CD14-positive monocyte (primary cell): ENCODE measurements around the gene KLRK1. TPM values are rescaled to one million over a fixed set of nuclear protein-coding genes. Genes with fewer than 3 reads are reported as not detected.
"Not testable (repeated sequence)": the region's sequence is repeated elsewhere in the genome, so short reads cannot be mapped to it uniquely, and the experiment has no call there.

Experiments
- DNase-seq, 3 donors: peaks; one replicate each; pipeline ENCODE4 v3.0.0-alpha.2; 2011 to 2022
- H2AFZ ChIP-seq: 2 replicates; pipeline ENCODE4 v1.6.0; 2012; ENCODE audit warnings: mild to moderate bottlenecking, low read depth, low read length, inconsistent platforms; ENCODE audit not compliant: insufficient read depth, poor library complexity, severe bottlenecking
- H3K27ac ChIP-seq, 2 donors: 1 replicate in 1 of 2; 2 replicates in 1 of 2; pipeline ENCODE4 v1.5.1; 2012 to 2013; ENCODE audit warnings: low read length in 2 of 2, control low read depth in 1 of 2, inconsistent platforms in 1 of 2, low read depth in 1 of 2, mild to moderate bottlenecking in 1 of 2
- H3K27me3 ChIP-seq, 2 donors: one replicate each; pipeline versions ENCODE4 v1.6.0 to v1.6.1; 2011 to 2013; ENCODE audit warnings: low read length in 2 of 2; ENCODE audit not compliant: control insufficient read depth in 2 of 2, insufficient read depth in 2 of 2
- H3K36me3 ChIP-seq, 2 donors: replicated peaks in 1 of 2; 1 replicate in 1 of 2; 2 replicates in 1 of 2; pipeline versions ENCODE4 v1.5.1 to v1.6.1; 2012 to 2013; ENCODE audit warnings: low read length in 2 of 2, control low read depth in 1 of 2, inconsistent platforms in 1 of 2, mild to moderate bottlenecking in 1 of 2; ENCODE audit not compliant: insufficient read depth in 2 of 2, control insufficient read depth in 1 of 2
- H3K4me1 ChIP-seq, 2 donors: 1 replicate in 1 of 2; 2 replicates in 1 of 2; pipeline versions ENCODE4 v1.5.1 to v1.6.1; 2012 to 2013; ENCODE audit warnings: low read length in 2 of 2, control low read depth in 1 of 2, inconsistent platforms in 1 of 2, mild to moderate bottlenecking in 1 of 2, moderate library complexity in 1 of 2; ENCODE audit not compliant: insufficient read depth in 2 of 2, control insufficient read depth in 1 of 2
- H3K4me2 ChIP-seq: replicated peaks from 2 replicates; pipeline ENCODE3; 2012; ENCODE audit warnings: low read length, moderate library complexity, mild to moderate bottlenecking; ENCODE audit not compliant: poor library complexity, severe bottlenecking; ENCODE audit errors: extremely low read depth
- H3K4me3 ChIP-seq, 3 experiments: fragments of 200-600 bp in 1 of 3; sonication (generic) in 1 of 3; replicated peaks in 1 of 3; 1 replicate in 2 of 3; 2 replicates in 1 of 3; pipeline ENCODE4 v1.5.1; 2011 to 2013; ENCODE audit warnings: low read length in 3 of 3, mild to moderate bottlenecking in 3 of 3, control low read depth in 2 of 3, low read depth in 2 of 3, inconsistent platforms in 1 of 3, moderate library complexity in 1 of 3
- H3K79me2 ChIP-seq: 2 replicates; pipeline ENCODE4 v1.6.0; 2012; ENCODE audit warnings: mild to moderate bottlenecking, control low read depth, inconsistent platforms, low read length, moderate library complexity; ENCODE audit not compliant: insufficient read depth
- H3K9ac ChIP-seq: 2 replicates; pipeline ENCODE4 v1.6.0; 2017; ENCODE audit warnings: low read length, mild to moderate bottlenecking; ENCODE audit not compliant: insufficient read depth, poor library complexity, severe bottlenecking
- H3K9me3 ChIP-seq, 2 donors: replicated peaks in 1 of 2; 1 replicate in 1 of 2; 2 replicates in 1 of 2; pipeline versions ENCODE4 v1.5.1 to v1.6.1; 2012 to 2013; ENCODE audit warnings: low read length in 2 of 2, control low read depth in 1 of 2; ENCODE audit not compliant: control insufficient read depth in 1 of 2, insufficient read depth in 1 of 2
- H4K20me1 ChIP-seq: 2 replicates; pipeline ENCODE4 v1.6.0; 2012; ENCODE audit warnings: mild to moderate bottlenecking, low read length, control low read depth, moderate library complexity; ENCODE audit not compliant: insufficient read depth
- H3K27ac Mint-ChIP-seq, 7 donors: one replicate each; pipeline ENCODE4 v1.8.0; 2020; ENCODE audit warnings: mild to moderate bottlenecking in 7 of 7, mixed read lengths in 7 of 7, moderate library complexity in 6 of 7, inconsistent platforms in 2 of 7
- H3K27me3 Mint-ChIP-seq, 3 donors: one replicate each; pipeline ENCODE4 v1.8.0; 2021 to 2022; ENCODE audit warnings: low read depth in 3 of 3, mild to moderate bottlenecking in 3 of 3, mixed read lengths in 3 of 3, moderate library complexity in 3 of 3, inconsistent platforms in 1 of 3
- H3K36me3 Mint-ChIP-seq, 2 donors: one replicate each; pipeline ENCODE4 v1.8.0; 2020; ENCODE audit warnings: mixed read lengths in 2 of 2, inconsistent platforms in 1 of 2, mild to moderate bottlenecking in 1 of 2
- H3K4me1 Mint-ChIP-seq: one replicate; pipeline ENCODE4 v1.8.0; 2020; ENCODE audit warnings: mild to moderate bottlenecking, mixed read lengths
- H3K4me3 Mint-ChIP-seq, 2 donors: one replicate each; pipeline ENCODE4 v1.8.0; 2020; ENCODE audit warnings: mild to moderate bottlenecking in 2 of 2, mixed read lengths in 2 of 2, moderate library complexity in 1 of 2
- H3K9me3 Mint-ChIP-seq, 7 donors: one replicate each; pipeline ENCODE4 v1.8.0; 2020 to 2022; ENCODE audit warnings: mixed read lengths in 7 of 7, mild to moderate bottlenecking in 6 of 7, moderate library complexity in 6 of 7, inconsistent platforms in 2 of 7
- CTCF ChIP-seq: fragments of 200-600 bp; IDR thresholded peaks from one replicate; pipeline ENCODE4 v1.8.0; 2022; ENCODE audit warnings: antibody characterized with exemption, mild to moderate bottlenecking
- WGBS: methylation state at CpG from one replicate; pipeline ENCODE4 v1.1.5; 2013; ENCODE audit warnings: missing lambda C conversion rate; ENCODE audit not compliant: insufficient coverage; 5-methylcytosine and 5-hydroxymethylcytosine counted together
- intact Hi-C, 2 donors: fragments of 100-400 bp; cut with micrococcal nuclease; formaldehyde crosslinking; loops; one replicate each; pipeline versions ENCODE4 v1.15.0 to v1.15.1; 2023
- polyA plus RNA-seq, 3 donors: library from polyadenylated mRNA; depleted of rRNA in 1 of 3; unstranded in 2 of 3; stranded (reverse) in 1 of 3; fragments of 300-500 nt in 2 of 3; fragments of >200 nt in 1 of 3; fragmentation: Illumina TruSeq in 2 of 3; gene quantifications; 1 replicate in 2 of 3; 2 replicates in 1 of 3; pipeline ENCODE4 v1.2.3, GENCODE V29; 2012 to 2021

KLRK1 gene
- polyA plus RNA-seq, 3 donors, result 0.05 to 1.3 (median 1.3) TPM

- Histone ChIP-seq H3K9ac (no peak overlapping the region), H3K4me2 (no peak overlapping the region), H3K79me2 (no peaks in the 10 kb centered on the region), H3K36me3 (no peaks in the 10 kb centered on the region), H4K20me1 (no peaks in the 10 kb centered on the region), H3K4me1 (no peaks in the 10 kb centered on the region), H3K27me3 (no peaks in the 10 kb centered on the region), H3K27ac (no peak overlapping the region), H3K9me3 (peaks cover 0 to 6% of the 10 kb centered on the region in 2 donors), H2AFZ (no peak overlapping the region), H3K4me3 (no peak overlapping the region)
- intact Hi-C loops, result no loop called here
- TF ChIP-seq CTCF, result no peak
- H3K4me1 Mint-ChIP-seq, result no peaks in the 10 kb centered on the region
- H3K27me3 Mint-ChIP-seq, result peaks cover 2 to 6% (median 4%) of the 10 kb centered on the region in 3 donors
- WGBS, result 80% methylated on average over 1 of the region's 4 CpGs
- H3K36me3 Mint-ChIP-seq, result no peaks in the 10 kb centered on the region
- H3K27ac Mint-ChIP-seq, result no peak overlapping the region
- H3K4me3 Mint-ChIP-seq, result no peak overlapping the region
- no peak for DNase-seq
- peaks cover 10 to 15% (median 12%) of the 10 kb centered on the region in 7 donors for H3K9me3 Mint-ChIP-seq
Observed at GRCh38 chr12:10354071-10354470, 35.8 kb downstream of the KLRK1 start.

GRCh38 chr12:10351457-10351856 lies 38.4 kb downstream of the KLRK1 start:
- H3K27ac Mint-ChIP-seq, intact Hi-C loops, H3K4me1 ChIP-seq, H3K27ac ChIP-seq, H3K36me3 ChIP-seq, H3K79me2 ChIP-seq, H3K4me3 Mint-ChIP-seq, H3K27me3 Mint-ChIP-seq, H3K4me1 Mint-ChIP-seq, H3K27me3 ChIP-seq, H3K4me2 ChIP-seq, H2AFZ ChIP-seq, H3K36me3 Mint-ChIP-seq, H4K20me1 ChIP-seq, H3K9ac ChIP-seq, H3K9me3 ChIP-seq, DNase-seq, H3K4me3 ChIP-seq: not testable (repeated sequence)
- peaks cover 5 to 18% (median 15%) of the 10 kb centered on the region in 7 donors for H3K9me3 Mint-ChIP-seq
- no CpG with 5 or more reads among the region's 3 CpGs for WGBS
